ENCODE data around the gene USP12.

USP12 gene

DNA sequence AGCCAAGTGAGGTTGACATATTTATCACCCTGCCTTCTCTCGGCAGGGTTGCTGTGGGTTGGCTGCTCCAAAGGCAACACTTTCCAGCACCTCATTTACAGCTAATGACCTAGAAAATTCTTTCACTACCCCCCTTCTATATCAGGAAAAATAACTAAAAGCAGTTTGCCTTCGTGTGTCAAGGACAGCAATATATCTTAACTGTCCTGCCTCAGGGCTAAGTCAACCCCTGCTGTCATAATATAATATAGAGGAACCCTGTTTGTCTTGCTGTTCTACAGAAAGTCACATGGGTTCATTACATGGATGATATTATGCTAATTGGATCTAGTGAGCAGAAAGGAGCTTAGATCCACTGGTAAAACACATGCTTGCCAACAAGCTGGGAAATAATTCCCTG, 28.1 kb upstream of the USP12 start:
- Histone ChIP-seq H4K91ac (ENCODE audit: low read depth, low read length) (no peak overlapping the region), H3K14ac (ENCODE audit: low read length) (no peak overlapping the region), H3K4me2 (ENCODE audit: low read length) (no peak overlapping the region), H3K4ac (ENCODE audit: low read depth, low read length) (no peak overlapping the region), H3K18ac (ENCODE audit: low read length) (no peak overlapping the region), H3K27me3 (ENCODE audit: insufficient read depth, low read length) (no peaks in the 10 kb centered on the region), H3K79me2 (ENCODE audit: control insufficient read depth, insufficient read depth, low read length, poor library complexity) (no peaks in the 10 kb centered on the region), H4K8ac (ENCODE audit: low read depth, low read length) (no peak overlapping the region), H3K9ac (ENCODE audit: low read length) (no peak overlapping the region), H2AFZ (ENCODE audit: insufficient read depth, low read length, poor library complexity) (no peak overlapping the region), H4K12ac (ENCODE audit: low read depth, low read length) (no peak overlapping the region), H3K9me3 (ENCODE audit: insufficient read depth, low read depth, low read length) (no peaks in the 10 kb centered on the region), H3K27ac (ENCODE audit: low read depth, low read length) (no peak overlapping the region), H2BK120ac (ENCODE audit: insufficient read depth, low read length, poor library complexity) (no peak overlapping the region), H3K4me3 (ENCODE audit: low read depth, low read length) (no peak overlapping the region), H2BK12ac (ENCODE audit: low read length) (no peak overlapping the region), H2AK5ac (ENCODE audit: low read length) (no peak overlapping the region), H3K23ac (ENCODE audit: low read length) (no peak overlapping the region), H2BK5ac (ENCODE audit: low read depth, low read length, poor library complexity) (no peak overlapping the region), H3K36me3 (ENCODE audit: control insufficient read depth in 1 of 2, insufficient read depth in 2 of 2, low read length in 2 of 2) (no peaks in the 10 kb centered on the region), H3K79me1 (ENCODE audit: low read length) (no peaks in the 10 kb centered on the region), H3K4me1 (ENCODE audit: control insufficient read depth in 1 of 2, insufficient read depth in 2 of 2, low read length in 2 of 2) (peaks cover 0 to 4% of the 10 kb centered on the region in 2 experiments)
- DNase-seq: no peak
- no CpG with 5 or more reads among the region's 2 CpGs for whole genome bisulfite sequencing (ENCODE audit: extremely low coverage, insufficient coverage, insufficient read length)

DNA sequence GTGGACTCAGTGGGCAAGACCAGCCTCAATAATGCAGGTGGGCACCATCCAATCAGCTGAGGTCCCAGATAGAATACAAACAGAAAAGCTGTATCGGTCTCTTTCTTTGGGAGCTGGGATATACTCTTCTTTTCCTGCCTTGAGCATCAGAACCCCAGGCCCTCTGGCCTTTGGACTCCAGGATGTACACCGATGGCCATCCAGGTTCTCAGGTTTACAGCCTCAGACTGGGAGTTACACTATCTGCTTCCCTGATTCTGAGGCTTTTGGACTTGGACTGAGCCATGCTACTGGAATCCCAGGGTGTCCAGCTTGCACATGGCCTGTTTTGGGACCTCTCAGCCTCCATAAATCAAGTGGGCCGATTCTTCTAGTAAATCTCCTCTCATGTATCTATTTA, 27.6 kb upstream of the USP12 start:
- no peak overlapping the region for H3K4me2 ChIP-seq (ENCODE audit: low read length)
- no peak overlapping the region for H3K14ac ChIP-seq (ENCODE audit: low read length)
- no peak overlapping the region for H2AFZ ChIP-seq (ENCODE audit: insufficient read depth, low read length, poor library complexity)
- no peak overlapping the region for H4K8ac ChIP-seq (ENCODE audit: low read depth, low read length)
- no peak overlapping the region for H3K23ac ChIP-seq (ENCODE audit: low read length)
- H3K79me1 ChIP-seq (ENCODE audit: low read length): peaks cover 5% of the 10 kb centered on the region
- H3K9me3 ChIP-seq (ENCODE audit: insufficient read depth, low read depth, low read length): no peaks in the 10 kb centered on the region
- H3K27me3 ChIP-seq (ENCODE audit: insufficient read depth, low read length): no peaks in the 10 kb centered on the region
- no CpG with 5 or more reads among the region's 3 CpGs for WGBS (ENCODE audit: extremely low coverage, insufficient coverage, insufficient read length)
- H4K12ac ChIP-seq (ENCODE audit: low read depth, low read length): no peak overlapping the region
- no peak overlapping the region for H3K18ac ChIP-seq (ENCODE audit: low read length)
- H3K4me1 ChIP-seq (ENCODE audit: control insufficient read depth in 1 of 2, insufficient read depth in 2 of 2, low read length in 2 of 2): peaks cover 3 to 8% of the 10 kb centered on the region in 2 experiments
- H2BK12ac ChIP-seq (ENCODE audit: low read length): no peak overlapping the region
- H3K27ac ChIP-seq (ENCODE audit: low read depth, low read length): no peak overlapping the region
- no peak for DNase-seq
- no peaks in the 10 kb centered on the region for H3K36me3 ChIP-seq (ENCODE audit: control insufficient read depth in 1 of 2, insufficient read depth in 2 of 2, low read length in 2 of 2)
- no peak overlapping the region for H2BK120ac ChIP-seq (ENCODE audit: insufficient read depth, low read length, poor library complexity)
- H3K4ac ChIP-seq (ENCODE audit: low read depth, low read length): no peak overlapping the region
- no peaks in the 10 kb centered on the region for H3K79me2 ChIP-seq (ENCODE audit: control insufficient read depth, insufficient read depth, low read length, poor library complexity)
- H2AK5ac ChIP-seq (ENCODE audit: low read length): no peak overlapping the region
- no peak overlapping the region for H4K91ac ChIP-seq (ENCODE audit: low read depth, low read length)
- no peak overlapping the region for H3K4me3 ChIP-seq (ENCODE audit: low read depth, low read length)
- H2BK5ac ChIP-seq (ENCODE audit: low read depth, low read length, poor library complexity): no peak overlapping the region
- no peak overlapping the region for H3K9ac ChIP-seq (ENCODE audit: low read length)

DNA sequence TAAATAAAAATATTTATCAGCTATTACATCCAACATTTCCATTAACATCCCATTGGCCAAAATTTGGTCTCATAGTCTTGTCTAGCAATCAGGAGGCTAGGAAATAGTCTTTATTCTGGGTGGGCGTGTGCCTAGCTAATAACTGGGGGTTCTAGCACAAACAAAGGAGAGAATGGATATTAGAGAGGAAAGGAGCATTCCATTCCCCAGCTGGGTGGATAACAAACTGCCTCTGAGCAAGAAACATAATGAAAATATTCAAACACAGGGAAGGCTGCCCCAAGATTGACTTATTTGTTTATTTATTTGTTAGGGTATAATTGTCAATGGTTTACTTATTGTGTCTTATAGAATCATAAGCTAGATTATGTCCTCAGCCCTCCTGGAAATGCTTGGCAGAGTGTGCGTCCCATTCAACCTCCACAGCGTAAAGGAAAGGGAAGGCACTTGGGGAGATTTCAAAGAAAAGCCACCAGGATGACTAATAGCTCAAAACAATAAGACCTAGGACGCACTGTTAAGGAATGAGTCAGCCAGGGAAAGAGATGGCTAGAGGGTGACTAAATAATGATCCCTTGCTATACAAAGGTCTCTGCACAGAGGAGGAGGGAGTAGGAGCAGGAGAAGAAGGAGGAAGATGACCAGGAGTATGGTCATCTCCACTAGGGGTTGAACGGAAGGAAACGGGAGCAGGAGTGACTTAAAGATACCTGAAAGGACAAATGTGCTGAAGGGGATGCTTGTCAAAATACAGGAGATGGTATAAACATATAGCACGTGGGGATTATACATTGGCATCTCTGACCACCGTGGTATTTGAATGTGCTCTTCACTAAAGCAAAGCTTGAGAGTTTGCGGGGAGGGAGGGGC, 23.5 kb upstream of the USP12 start:
- no peak overlapping the region for H3K9ac ChIP-seq (ENCODE audit: low read length)
- no peak overlapping the region for H3K14ac ChIP-seq (ENCODE audit: low read length)
- no peak overlapping the region for H3K4me3 ChIP-seq (ENCODE audit: low read depth, low read length)
- no peak overlapping the region for H4K91ac ChIP-seq (ENCODE audit: low read depth, low read length)
- WGBS (ENCODE audit: extremely low coverage, insufficient coverage, insufficient read length): no CpG with 5 or more reads among the region's 9 CpGs
- H4K8ac ChIP-seq (ENCODE audit: low read depth, low read length): no peak overlapping the region
- H3K27me3 ChIP-seq (ENCODE audit: insufficient read depth, low read length): no peaks in the 10 kb centered on the region
- peak overlapping the region; percentile 18 for H3K4me2 ChIP-seq (ENCODE audit: low read length)
- no peaks in the 10 kb centered on the region for H3K36me3 ChIP-seq (ENCODE audit: control insufficient read depth in 1 of 2, insufficient read depth in 2 of 2, low read length in 2 of 2)
- H2BK5ac ChIP-seq (ENCODE audit: low read depth, low read length, poor library complexity): no peak overlapping the region
- no peak overlapping the region for H2AFZ ChIP-seq (ENCODE audit: insufficient read depth, low read length, poor library complexity)
- H4K12ac ChIP-seq (ENCODE audit: low read depth, low read length): no peak overlapping the region
- H3K23ac ChIP-seq (ENCODE audit: low read length): no peak overlapping the region
- peaks cover 3 to 8% of the 10 kb centered on the region in 2 experiments for H3K4me1 ChIP-seq (ENCODE audit: control insufficient read depth in 1 of 2, insufficient read depth in 2 of 2, low read length in 2 of 2)
- peak overlapping the region; percentile 52 for H3K27ac ChIP-seq (ENCODE audit: low read depth, low read length)
- no peak overlapping the region for H3K4ac ChIP-seq (ENCODE audit: low read depth, low read length)
- no peak overlapping the region for H3K18ac ChIP-seq (ENCODE audit: low read length)
- no peaks in the 10 kb centered on the region for H3K79me2 ChIP-seq (ENCODE audit: control insufficient read depth, insufficient read depth, low read length, poor library complexity)
- DNase-seq: peak; percentile 63 to 87
- H3K9me3 ChIP-seq (ENCODE audit: insufficient read depth, low read depth, low read length): no peaks in the 10 kb centered on the region
- H2AK5ac ChIP-seq (ENCODE audit: low read length): no peak overlapping the region
- no peak overlapping the region for H2BK120ac ChIP-seq (ENCODE audit: insufficient read depth, low read length, poor library complexity)
- peaks cover 6% of the 10 kb centered on the region for H3K79me1 ChIP-seq (ENCODE audit: low read length)
- no peak overlapping the region for H2BK12ac ChIP-seq (ENCODE audit: low read length)

DNA sequence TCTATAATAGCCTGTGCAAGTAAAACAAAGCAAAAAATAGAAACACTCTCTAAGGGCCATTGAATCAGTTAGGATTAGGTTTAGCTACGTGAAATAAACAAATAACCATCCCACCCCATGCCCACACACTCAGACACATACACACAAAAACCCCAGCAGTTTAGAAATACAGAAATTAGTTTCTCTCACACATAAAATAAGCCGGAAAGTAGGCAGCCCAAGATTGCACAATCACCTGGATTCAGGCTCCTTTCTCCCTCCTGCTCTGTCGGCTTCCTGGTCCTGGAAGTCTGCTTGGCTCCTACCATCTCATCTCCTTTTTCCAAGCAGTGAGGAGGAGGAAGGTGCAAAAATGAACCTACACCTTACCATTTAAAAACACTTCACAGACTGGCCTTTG, 22.6 kb upstream of the USP12 start:
- Histone ChIP-seq H4K12ac (ENCODE audit: low read depth, low read length) (no peak overlapping the region), H3K79me2 (ENCODE audit: control insufficient read depth, insufficient read depth, low read length, poor library complexity) (no peaks in the 10 kb centered on the region), H2AFZ (ENCODE audit: insufficient read depth, low read length, poor library complexity) (peak overlapping the region; percentile 78), H2AK5ac (ENCODE audit: low read length) (peak overlapping the region; percentile 71), H3K4ac (ENCODE audit: low read depth, low read length) (no peak overlapping the region), H3K36me3 (ENCODE audit: control insufficient read depth in 1 of 2, insufficient read depth in 2 of 2, low read length in 2 of 2) (no peaks in the 10 kb centered on the region), H3K27ac (ENCODE audit: low read depth, low read length) (no peak overlapping the region), H3K9me3 (ENCODE audit: insufficient read depth, low read depth, low read length) (no peaks in the 10 kb centered on the region), H2BK120ac (ENCODE audit: insufficient read depth, low read length, poor library complexity) (peak overlapping the region; percentile 63), H3K23ac (ENCODE audit: low read length) (no peak overlapping the region), H4K8ac (ENCODE audit: low read depth, low read length) (no peak overlapping the region), H3K79me1 (ENCODE audit: low read length) (peaks cover 6% of the 10 kb centered on the region), H4K91ac (ENCODE audit: low read depth, low read length) (peak overlapping the region; percentile 32), H3K14ac (ENCODE audit: low read length) (peak overlapping the region; percentile 6), H3K9ac (ENCODE audit: low read length) (no peak overlapping the region), H2BK12ac (ENCODE audit: low read length) (peak overlapping the region; percentile 77), H3K4me2 (ENCODE audit: low read length) (no peak overlapping the region), H3K18ac (ENCODE audit: low read length) (no peak overlapping the region), H3K4me1 (ENCODE audit: control insufficient read depth in 1 of 2, insufficient read depth in 2 of 2, low read length in 2 of 2) (peaks cover 3 to 8% of the 10 kb centered on the region in 2 experiments), H3K27me3 (ENCODE audit: insufficient read depth, low read length) (no peaks in the 10 kb centered on the region), H3K4me3 (ENCODE audit: low read depth, low read length) (no peak overlapping the region), H2BK5ac (ENCODE audit: low read depth, low read length, poor library complexity) (no peak overlapping the region)
- peak in 1 of 2 donors; percentile 7 for DNase-seq
- no CpG with 5 or more reads among the region's 3 CpGs for WGBS (ENCODE audit: extremely low coverage, insufficient coverage, insufficient read length)
